ENCODE results near the gene RHOU. TPM values are rescaled to one million over a fixed set of nuclear protein-coding genes. Genes with fewer than 3 reads are reported as not detected.
A peak's percentile ranks its signal among the peaks of the same experiment; 100 is the strongest.

Gene RHOU
- total RNA-seq, 1 donor from 2014 or later: 6.1 TPM

GRCh38 chr1:228695015-228695955, 40.0 kb upstream of the RHOU start:
- H3K4me3 Mint-ChIP-seq (ENCODE audit: unreplicated experiment): no peak overlapping the region
- Histone ChIP-seq H2AFZ (ENCODE audit: low read depth, low read length) (no peak overlapping the region), H3K4me2 (ENCODE audit: low read length) (no peak overlapping the region), H3K4me1 (ENCODE audit: insufficient read depth, low read length) (no peaks in the 10 kb centered on the region), H3K27ac (ENCODE audit: low read depth, low read length) (no peak overlapping the region), H3K79me2 (ENCODE audit: insufficient read depth, low read length) (no peaks in the 10 kb centered on the region), H3K36me3 (ENCODE audit: insufficient read depth, low read length) (no peaks in the 10 kb centered on the region), H3K9me3 (ENCODE audit: insufficient read depth, low read depth, low read length) (no peaks in the 10 kb centered on the region), H3K9ac (ENCODE audit: low read length) (no peak overlapping the region), H3K27me3 (ENCODE audit: insufficient read depth, low read length) (no peaks in the 10 kb centered on the region), H4K20me1 (ENCODE audit: insufficient read depth, low read length) (no peaks in the 10 kb centered on the region), H3K4me3 (ENCODE audit: insufficient read depth, low read depth, low read length) (no peak overlapping the region)
- FAIRE-seq (no peak), DNase-seq (ENCODE audit: low read depth) (no peak)
- no peaks in the 10 kb centered on the region for H3K4me1 Mint-ChIP-seq (ENCODE audit: low read depth, unreplicated experiment)
- no peaks in the 10 kb centered on the region for H3K36me3 Mint-ChIP-seq (ENCODE audit: low read depth, unreplicated experiment)
- TF ChIP-seq EZH2 (IDR thresholded peaks at IDR 0.05; ENCODE audit: insufficient read depth, low read length) (no peak), CTCF (IDR thresholded peaks at IDR 0.05; ENCODE audit: insufficient read depth, low read depth, low read length) (no peak)
- no peak overlapping the region for H3K27ac Mint-ChIP-seq (ENCODE audit: unreplicated experiment)
- H3K27me3 Mint-ChIP-seq (ENCODE audit: low read depth, unreplicated experiment): no peaks in the 10 kb centered on the region
- no peaks in the 10 kb centered on the region for H3K9me3 Mint-ChIP-seq (ENCODE audit: unreplicated experiment)

GRCh38 chr1:228697207-228698016, 37.9 kb upstream of the RHOU start:
- H3K27ac ChIP-seq (ENCODE audit: low read depth, low read length): no peak overlapping the region
- Mint-ChIP-seq H3K9me3 (ENCODE audit: unreplicated experiment) (no peaks in the 10 kb centered on the region), H3K4me1 (ENCODE audit: low read depth, unreplicated experiment) (no peaks in the 10 kb centered on the region), H3K27ac (ENCODE audit: unreplicated experiment) (no peak overlapping the region), H3K36me3 (ENCODE audit: low read depth, unreplicated experiment) (no peaks in the 10 kb centered on the region), H3K4me3 (ENCODE audit: unreplicated experiment) (no peak overlapping the region), H3K27me3 (ENCODE audit: low read depth, unreplicated experiment) (no peaks in the 10 kb centered on the region)
- no peak overlapping the region for H3K4me2 ChIP-seq (ENCODE audit: low read length)
- H4K20me1 ChIP-seq (ENCODE audit: insufficient read depth, low read length): no peaks in the 10 kb centered on the region
- H3K9ac ChIP-seq (ENCODE audit: low read length): no peak overlapping the region
- H3K27me3 ChIP-seq (ENCODE audit: insufficient read depth, low read length): no peaks in the 10 kb centered on the region
- no peak overlapping the region for H3K4me3 ChIP-seq (ENCODE audit: insufficient read depth, low read depth, low read length)
- no peaks in the 10 kb centered on the region for H3K4me1 ChIP-seq (ENCODE audit: insufficient read depth, low read length)
- TF ChIP-seq CTCF (IDR thresholded peaks at IDR 0.05; ENCODE audit: insufficient read depth, low read depth, low read length) (no peak), EZH2 (IDR thresholded peaks at IDR 0.05; ENCODE audit: insufficient read depth, low read length) (no peak)
- peak; percentile 52 for FAIRE-seq
- DNase-seq (ENCODE audit: low read depth): peak; percentile 24
- no peaks in the 10 kb centered on the region for H3K36me3 ChIP-seq (ENCODE audit: insufficient read depth, low read length)
- H3K79me2 ChIP-seq (ENCODE audit: insufficient read depth, low read length): no peaks in the 10 kb centered on the region
- no peak overlapping the region for H2AFZ ChIP-seq (ENCODE audit: low read depth, low read length)
- H3K9me3 ChIP-seq (ENCODE audit: insufficient read depth, low read depth, low read length): no peaks in the 10 kb centered on the region

Measured in astrocyte (in vitro differentiated cells and primary cell).